UCSD-AML1 (cell line): ENCODE data around the gene TINCR.

Experiments
- DNase-seq: peaks from one replicate; lab custom pipeline; 2025; ENCODE audit not compliant: unreplicated experiment; lab: John Stamatoyannopoulos, UW

TINCR gene

DNA sequence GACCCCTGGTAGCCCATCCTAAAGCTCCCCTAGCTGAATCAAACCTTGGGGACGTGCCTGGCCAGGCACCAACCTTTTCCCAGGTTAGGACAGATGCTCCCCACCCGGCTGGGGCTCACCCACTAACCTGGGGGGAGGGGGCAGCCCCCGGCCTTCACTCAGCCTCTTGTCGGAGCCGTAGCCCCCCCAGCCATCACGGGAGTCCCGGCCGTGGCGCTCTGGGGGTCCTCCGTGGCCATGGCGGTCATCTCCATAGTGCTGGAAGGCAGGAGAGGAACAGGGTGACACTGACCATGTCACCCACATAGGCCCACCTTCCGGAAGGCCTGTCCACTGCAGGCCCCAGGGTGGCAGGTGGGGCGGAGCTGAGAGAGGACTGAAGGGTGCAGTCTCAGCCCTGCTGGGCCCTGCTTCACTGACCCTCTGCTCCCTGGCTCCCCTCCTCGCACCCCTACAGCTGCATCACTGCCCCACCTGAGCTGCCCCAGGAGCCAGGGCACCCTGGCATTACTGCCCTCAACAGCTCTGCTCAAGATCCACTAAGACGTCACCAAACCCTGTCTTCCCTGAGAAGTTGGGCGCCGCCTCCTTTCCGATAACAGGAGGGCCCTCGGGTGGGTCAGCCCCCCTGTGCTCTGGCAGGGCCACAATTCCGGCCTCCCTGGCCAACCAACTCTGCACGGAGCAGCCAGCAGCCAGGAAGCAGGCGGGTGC lies 22.6 kb upstream of the TINCR start:
- DNase-seq, result no peak

GRCh38 chr19:5588906-5589676 lies 21.3 kb upstream of the TINCR start:
- no peak for DNase-seq

GRCh38 chr19:5588441-5588840 lies 20.7 kb upstream of the TINCR start:
- DNase-seq, result no peak

DNA sequence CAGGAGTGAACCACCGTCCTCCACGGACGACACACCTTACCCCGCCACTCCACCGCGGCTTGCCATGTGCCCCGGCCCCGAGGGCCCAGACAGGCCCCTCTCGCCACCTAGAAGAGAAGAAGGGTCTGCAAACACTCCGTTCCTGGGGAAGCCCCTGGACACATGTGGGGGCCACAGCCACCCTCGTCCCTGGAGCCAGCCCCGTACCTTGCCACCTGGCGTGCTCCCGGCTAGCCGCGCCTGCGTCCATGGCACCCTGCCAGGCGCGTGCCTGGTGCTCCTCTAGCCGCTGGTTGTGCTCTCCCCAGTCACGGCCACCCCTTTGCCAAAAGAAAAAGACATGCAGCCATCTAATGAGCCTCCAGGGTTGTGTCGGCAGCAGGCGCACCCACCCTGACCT lies 19.9 kb upstream of the TINCR start:
- no peak for DNase-seq

DNA sequence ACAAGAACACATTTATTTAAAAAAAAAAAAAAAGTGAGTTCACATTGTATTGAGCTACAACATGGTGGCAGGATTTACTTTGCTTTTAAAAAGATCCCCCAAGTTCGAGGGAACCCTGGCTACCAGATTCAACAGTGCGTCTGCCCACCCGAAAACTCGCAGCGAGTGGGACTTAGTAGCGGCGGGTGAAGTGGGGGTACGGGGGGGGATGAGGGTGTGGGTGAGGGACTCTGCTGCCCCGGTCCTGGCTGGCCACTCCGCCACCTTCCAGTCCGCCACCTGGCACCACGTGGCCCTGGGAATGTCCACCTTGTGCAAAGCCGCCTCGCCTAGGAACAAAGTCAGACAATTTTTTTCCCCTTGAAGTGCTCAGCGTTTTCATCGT lies 19.3 kb upstream of the TINCR start:
- no peak for DNase-seq

DNA sequence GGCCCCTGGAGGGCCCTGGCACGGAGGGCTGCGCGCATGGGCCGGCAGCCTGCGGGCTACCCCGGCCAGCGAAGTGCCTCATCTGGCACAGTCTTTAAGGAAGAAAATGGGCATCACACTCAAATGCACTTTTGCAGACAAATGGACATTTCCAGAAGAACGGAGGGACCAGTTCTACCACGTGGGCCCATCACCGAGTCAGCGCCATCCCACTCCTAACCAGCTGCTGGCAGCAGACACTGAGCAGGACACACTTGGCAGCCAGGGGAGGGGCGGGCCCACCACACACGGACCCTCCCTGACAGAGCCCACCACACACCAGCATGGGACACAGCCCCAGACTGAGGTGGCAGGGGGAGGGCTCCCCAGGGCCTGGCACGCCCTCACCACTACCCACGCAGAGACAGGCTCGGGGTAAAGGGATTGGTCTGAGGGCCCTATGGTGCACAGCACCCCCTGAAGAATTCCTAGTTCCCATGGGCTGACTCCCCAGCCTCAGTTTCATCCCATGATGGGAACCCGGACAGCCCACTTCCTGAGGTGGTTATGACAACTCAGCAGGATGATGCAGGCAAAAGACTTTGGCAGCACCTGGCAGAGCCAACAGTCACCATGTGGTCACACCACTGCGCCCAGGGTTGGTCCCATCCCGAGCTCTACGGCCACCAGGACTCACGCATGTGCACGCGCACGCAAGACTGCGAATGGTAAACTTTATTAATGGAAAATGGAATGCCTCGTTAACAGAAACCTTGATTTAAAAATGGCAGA lies 18.7 kb upstream of the TINCR start:
- DNase-seq, result no peak

DNA sequence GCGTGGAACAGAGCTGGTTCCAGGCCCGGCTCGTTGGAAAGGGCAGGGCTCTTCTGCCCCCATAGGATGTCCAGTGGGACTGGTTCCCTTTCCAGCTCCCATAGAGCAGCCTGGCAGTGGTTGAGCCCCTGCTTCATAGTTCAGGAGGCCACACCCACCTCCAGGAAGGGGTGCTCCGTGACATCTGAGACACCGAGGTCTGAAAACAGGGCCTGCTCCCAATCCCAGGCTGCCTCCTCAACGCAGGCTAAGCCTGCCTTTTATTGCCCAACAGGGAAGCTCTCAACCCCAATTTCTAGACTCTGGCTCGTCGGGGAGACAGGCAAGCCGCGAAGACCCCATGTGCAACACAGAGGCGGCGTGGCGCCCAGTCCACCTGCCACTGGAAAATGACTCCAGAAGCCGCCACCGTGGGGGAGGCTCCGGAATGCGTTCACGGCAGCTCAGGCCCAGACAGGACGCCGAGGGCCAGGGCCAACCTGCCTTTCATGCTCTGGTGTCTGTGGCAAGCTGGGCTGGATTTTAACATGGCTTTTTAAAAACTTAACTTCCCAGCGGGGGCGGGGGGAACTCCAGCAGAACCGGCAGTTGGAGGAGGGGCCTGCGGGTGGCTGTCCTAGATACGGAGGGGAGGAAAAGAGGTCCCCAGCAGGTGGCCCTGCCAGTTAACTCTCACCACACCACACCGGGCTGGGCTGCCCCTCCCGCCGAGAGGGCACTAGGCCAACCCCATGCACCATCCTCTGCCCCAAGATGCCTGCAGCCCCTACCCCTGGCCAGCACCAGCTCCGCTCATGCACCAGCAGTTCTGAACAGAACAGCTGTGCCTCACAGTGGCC lies 17.9 kb upstream of the TINCR start:
- DNase-seq, result no peak

- no peak for DNase-seq
Observed at GRCh38 chr19:5580161-5580571, 12.4 kb upstream of the TINCR start.

GRCh38 chr19:5579697-5580096 lies 11.9 kb upstream of the TINCR start:
- DNase-seq, result no peak

DNA sequence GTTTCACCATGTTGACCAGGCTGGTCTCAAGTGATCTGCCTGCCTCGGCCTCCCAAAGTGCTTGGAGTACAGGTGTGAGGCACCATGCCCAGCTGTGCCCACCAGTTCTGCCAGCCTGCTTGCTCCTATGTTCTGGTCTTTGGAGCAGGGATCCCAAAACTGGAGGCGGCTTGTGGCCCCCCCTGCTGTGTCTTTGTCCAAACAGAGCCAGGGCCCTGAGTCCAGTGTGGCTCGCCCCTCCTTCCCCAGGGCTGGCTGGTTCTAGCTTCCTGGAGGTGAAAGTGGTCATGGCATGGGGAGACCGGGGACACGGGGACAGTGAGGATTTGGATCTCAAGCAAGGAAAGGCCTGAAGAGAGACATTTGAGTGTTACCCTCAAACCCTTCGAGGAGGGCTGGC lies 11.5 kb upstream of the TINCR start:
- DNase-seq, result no peak

DNA sequence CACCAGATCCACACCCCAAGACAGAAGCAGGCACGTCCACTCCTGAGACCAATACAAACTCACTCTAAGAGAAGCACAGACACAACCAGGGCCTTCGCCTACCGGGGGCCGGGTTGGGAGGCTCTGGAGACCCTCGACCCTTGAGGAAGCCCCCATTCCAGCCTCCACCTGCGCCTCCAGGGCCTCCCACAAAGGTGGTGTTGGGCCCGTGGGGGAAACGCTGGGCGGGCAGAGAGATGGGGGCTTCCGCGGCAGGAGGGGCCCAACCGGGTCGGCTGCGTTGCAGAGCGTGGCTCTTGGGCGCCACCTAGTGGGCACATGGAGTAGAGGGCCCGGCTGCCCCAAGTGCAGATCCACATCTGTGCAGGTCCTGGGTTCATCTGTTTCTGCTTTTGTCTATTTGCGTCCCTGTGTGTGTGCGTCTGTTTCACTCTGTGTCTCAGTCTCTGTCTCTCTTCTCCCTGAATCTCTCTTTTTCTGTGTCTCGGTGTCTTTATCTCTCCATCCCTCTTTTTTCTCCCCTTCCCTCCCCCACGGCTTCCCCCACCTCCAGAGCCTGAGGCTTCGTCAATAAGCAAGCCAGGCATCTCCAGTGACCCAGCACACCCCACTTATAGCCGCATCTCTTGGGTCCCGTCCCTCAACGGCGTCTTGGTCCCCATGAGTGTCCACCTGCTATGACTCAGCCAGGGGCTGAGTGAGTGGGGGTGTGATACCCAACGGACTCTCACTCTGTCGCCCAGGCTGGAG lies 10.5 kb upstream of the TINCR start:
- peak; percentile 61 for DNase-seq

DNA sequence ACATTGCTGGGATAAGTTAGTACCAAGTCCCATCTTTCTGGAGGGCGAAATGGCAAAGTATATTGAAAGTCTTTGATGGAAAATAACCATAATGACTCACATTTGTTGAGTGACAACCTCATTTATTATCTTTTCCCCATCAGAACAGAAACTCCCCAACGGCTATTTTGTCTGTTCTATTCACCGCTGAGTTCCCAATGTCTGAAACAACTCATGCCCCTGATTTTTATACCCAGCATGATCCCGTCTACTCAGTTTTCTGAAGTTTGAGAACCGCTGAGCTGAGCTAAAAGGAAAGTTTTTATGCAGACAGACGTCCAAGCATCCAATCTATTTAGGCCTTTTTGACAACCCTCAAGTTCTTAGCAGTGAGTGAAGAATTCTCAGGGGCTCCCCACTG lies 7.8 kb upstream of the TINCR start:
- no peak for DNase-seq

DNA sequence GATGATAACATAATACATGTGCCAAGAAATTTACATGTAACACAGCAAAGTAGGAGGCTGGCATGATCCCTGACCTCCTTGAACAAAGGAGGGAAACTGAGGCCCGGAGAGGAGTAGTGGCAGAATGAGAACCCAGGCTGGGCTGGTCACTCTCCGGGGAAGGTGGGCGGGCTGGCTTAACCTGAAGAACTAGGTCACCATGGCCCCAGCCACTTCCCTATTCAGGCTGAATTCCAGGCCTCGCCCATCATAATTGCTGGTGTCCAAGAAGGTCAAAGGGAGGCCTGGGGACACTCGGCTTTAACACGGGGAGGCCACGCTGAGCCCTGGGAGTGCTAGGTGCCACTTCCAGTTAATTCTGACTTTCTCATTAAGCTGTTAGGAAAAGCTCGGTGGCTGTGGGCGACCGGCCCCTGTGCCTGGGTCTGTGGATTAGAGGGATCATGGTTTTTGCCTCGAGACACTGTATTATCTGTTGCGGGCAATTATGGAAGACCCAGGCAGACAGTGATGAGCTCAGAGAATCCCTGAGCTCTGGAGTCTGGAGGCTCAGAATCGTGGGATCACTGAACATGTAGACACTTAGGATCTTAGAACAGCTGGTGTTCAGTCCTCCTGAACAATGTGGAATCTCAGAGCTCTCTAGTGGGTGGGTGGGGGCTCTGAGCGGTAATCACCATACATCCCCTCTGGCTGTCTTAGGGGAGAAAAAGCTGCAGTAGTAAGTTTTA lies 5.0 kb upstream of the TINCR start:
- no peak for DNase-seq

DNA sequence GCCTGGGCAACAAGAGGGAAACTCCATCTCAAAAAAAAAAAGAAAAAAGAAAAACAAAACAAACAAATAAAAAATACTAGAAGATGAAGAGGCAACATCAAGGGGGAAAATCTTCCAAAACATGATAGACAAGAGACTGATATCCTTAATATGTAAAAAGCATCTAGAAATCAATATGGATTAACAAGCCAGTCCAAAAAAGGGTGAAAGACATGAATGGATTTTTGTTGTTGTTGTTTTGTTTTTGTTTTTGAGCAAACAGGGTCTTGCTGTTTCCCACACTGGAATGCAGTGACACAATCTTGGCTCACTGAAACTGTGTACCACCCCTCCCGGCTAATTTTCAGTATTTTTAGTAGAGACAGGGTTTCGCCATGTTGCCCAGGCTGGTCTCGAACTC lies 4.0 kb upstream of the TINCR start:
- DNase-seq, result no peak

GRCh38 chr19:5567970-5568407 lies 236 bp upstream of the TINCR start:
- no peak for DNase-seq

DNA sequence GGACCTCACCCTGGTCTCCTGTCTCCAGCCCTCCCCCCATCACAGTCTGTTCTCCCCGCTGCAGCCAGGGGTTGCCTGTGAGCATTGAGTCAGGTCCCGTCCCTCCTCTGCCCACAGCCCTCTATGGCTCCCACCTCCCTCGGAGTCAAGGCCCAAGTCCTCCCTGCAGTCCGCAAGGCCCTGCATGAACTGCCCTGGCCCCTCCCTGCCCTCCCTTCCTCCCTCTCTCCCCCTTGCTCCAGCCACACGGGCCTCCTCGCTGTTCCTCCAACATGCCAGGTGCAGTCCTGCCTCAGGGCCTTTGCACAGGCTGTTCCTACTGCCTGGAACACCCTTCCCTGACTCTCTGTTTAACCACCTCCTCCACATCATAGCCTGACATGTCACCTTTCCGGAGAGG lies 2.8 kb downstream of the TINCR start:
- no peak for DNase-seq

DNA sequence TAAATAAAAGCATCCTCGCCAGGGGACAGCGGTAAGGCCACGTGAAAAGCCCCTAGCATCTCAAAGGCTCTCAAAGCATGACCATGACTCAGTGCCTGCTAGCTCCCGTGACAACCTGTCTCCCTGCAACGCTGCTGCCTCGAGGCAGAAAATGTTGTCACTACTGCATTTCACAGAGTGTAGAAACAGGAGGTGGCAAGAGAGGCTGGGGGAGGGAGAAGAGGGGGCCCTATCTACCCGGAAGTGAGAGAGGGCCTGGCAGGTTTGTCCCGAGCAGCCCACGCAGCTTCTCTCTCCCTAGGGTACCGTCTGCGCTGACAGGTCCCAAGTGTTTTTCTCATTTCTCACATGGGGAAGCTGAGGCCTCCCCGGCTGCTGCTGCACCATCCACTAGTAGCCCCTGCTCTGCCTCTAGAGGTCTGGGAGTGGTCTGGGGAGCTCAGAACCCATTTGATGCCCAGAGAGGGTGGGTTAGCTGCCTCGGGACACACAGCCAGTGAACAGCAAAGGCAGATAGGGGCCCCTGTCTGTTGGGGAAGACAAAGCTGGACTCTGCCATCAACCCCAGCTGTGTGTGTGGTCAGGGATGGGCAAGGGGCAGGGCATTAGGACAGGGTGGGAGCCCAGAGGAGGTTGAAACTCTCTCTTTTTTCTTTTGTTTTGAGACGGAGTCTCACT lies 3.7 kb downstream of the TINCR start:
- no peak for DNase-seq

DNA sequence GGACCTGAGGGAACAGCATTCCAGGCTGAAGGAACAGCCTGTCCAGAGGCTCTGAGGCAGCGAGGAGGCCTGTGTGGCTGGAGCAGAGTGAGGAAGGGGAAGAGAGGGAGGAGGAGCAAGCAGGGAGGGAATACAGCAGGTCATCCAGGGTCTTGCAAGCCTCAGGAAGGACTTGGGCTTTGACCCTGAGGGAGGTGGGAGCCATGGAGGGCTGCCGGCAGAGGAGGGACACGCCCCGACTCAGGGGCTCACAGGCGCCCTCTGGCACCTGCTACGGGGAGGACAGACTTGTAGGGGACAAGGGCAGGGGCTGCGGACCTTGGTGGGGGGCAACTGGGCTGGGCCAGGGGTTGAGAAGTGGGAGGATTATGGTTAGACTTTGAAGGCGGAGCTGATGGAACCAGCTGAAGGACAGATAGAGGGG lies 4.7 kb downstream of the TINCR start:
- no peak for DNase-seq

DNA sequence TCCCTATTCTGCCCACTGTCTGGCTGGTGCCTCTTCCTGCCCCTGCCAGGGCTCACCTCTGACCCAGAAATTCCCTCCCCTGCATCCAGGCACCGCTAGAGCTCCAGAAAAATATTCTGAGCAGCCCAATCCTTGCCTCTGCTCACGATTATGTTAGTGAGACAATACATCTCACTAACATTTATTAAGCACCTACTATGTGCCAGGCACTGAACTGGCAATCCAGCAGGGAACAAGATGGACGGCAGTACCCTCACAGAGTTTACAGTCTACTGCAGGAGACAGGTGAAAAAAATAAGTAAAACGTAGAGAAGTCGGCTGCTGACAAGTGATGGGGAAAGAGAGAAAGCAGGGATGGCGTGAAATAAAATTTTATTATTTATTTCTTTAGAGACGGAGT lies 5.5 kb downstream of the TINCR start:
- DNase-seq, result no peak
